ENCODE results near the gene CFAP74. TPM values are rescaled to one million over a fixed set of nuclear protein-coding genes. Genes with fewer than 3 reads are reported as not detected.

Gene CFAP74
- total RNA-seq, 1 experiment from 2014 or later: 0.28 TPM

- H3K56ac ChIP-seq (ENCODE audit: insufficient read length, low read depth, low read length): no peak overlapping the region
- no peaks in the 10 kb centered on the region for H3K9me3 ChIP-seq (ENCODE audit: control insufficient read depth, low read depth, low read length)
- H4K91ac ChIP-seq (ENCODE audit: insufficient read length, low read depth, low read length): no peak overlapping the region
- no CpG with 5 or more reads among the region's 34 CpGs for WGBS (ENCODE audit: extremely low coverage, insufficient read length, low lambda C conversion rate)
- H3K79me1 ChIP-seq (ENCODE audit: insufficient read depth, low read depth, low read length, poor library complexity, severe bottlenecking): no peaks in the 10 kb centered on the region
- Mint-ChIP-seq H3K27me3 (ENCODE audit: low read depth) (peaks cover 44% of the 10 kb centered on the region), H3K4me3 (no peak overlapping the region), H3K27ac (no peak overlapping the region; a peak in 1 of 7 replicates), H3K36me3 (ENCODE audit: insufficient read depth in 1 of 3, low read depth in 3 of 3) (no peaks in the 10 kb centered on the region), H3K9me3 (peaks cover 0 to 2% of the 10 kb centered on the region in 2 experiments; a peak in 1 of 5 replicates), H3K4me1 (peaks cover 10 to 13% of the 10 kb centered on the region in 2 experiments)
- H3K14ac ChIP-seq (ENCODE audit: insufficient read depth, low read length): no peak overlapping the region; the same call in 1 of the 2 replicates
- H2BK20ac ChIP-seq (ENCODE audit: low read depth, low read length, poor library complexity, severe bottlenecking): no peak overlapping the region
- no peak for DNase-seq
- no peak overlapping the region for H4K8ac ChIP-seq (replicated peaks; ENCODE audit: insufficient read length, low read depth, low read length)
- no peak for TF ChIP-seq CTCF (conservative IDR thresholded peaks at IDR 0.05)
- H3K79me2 ChIP-seq (ENCODE audit: insufficient read depth, low read length): no peaks in the 10 kb centered on the region
- no peak overlapping the region for H3T11ph ChIP-seq (ENCODE audit: low read length)
- no peak overlapping the region for H3K23ac ChIP-seq (ENCODE audit: insufficient read length, low read depth, low read length)
- H2AK5ac ChIP-seq (ENCODE audit: insufficient read length, low read length): no peak overlapping the region
- H2BK5ac ChIP-seq (ENCODE audit: insufficient read length, low read length): no peak overlapping the region
- H3K9ac ChIP-seq (ENCODE audit: extremely low read depth, insufficient read length, low read length): no peak overlapping the region
- no peak overlapping the region for H3K4me2 ChIP-seq (ENCODE audit: insufficient read depth, insufficient read length, low read length)
- H2AFZ ChIP-seq (ENCODE audit: low read length): no peak overlapping the region
- H3K27ac ChIP-seq (ENCODE audit: insufficient read length, low read depth, low read length): no peak overlapping the region
- H3K27me3 ChIP-seq (ENCODE audit: insufficient read depth, low read length): peaks cover 4% of the 10 kb centered on the region; the same call in 1 of the 2 replicates
- H3K4me1 ChIP-seq (ENCODE audit: insufficient read depth, low read length): no peaks in the 10 kb centered on the region
- no peak overlapping the region for H4K5ac ChIP-seq (ENCODE audit: insufficient read length, low read depth, low read length)
- H3K4ac ChIP-seq (ENCODE audit: low read depth, low read length): no peak overlapping the region
- no peak overlapping the region for H2BK120ac ChIP-seq (ENCODE audit: low read depth, low read length, poor library complexity, severe bottlenecking)
- H3K23me2 ChIP-seq (ENCODE audit: insufficient read length, low read depth, low read length, poor library complexity, severe bottlenecking): no peaks in the 10 kb centered on the region
- H3K18ac ChIP-seq (ENCODE audit: insufficient read length, low read depth, low read length): no peak overlapping the region
- H2BK12ac ChIP-seq (ENCODE audit: insufficient read length, low read depth, low read length): no peak overlapping the region
- no peaks in the 10 kb centered on the region for H4K20me1 ChIP-seq (ENCODE audit: control insufficient read depth, insufficient read depth, insufficient read length)
- no peak overlapping the region for H2BK15ac ChIP-seq (ENCODE audit: low read depth, low read length)
Observed at GRCh38 chr1:2014741-2015735, 11.5 kb upstream of the CFAP74 start.
